Measurements from ENCODE around the gene WWOX.
A peak's percentile ranks its signal among the peaks of the same experiment; 100 is the strongest.

Gene WWOX

GRCh38 chr16:78832100-78832499, 732.6 kb downstream of the WWOX start:
- DNase-seq = no peak

GRCh38 chr16:78836802-78837491, 737.5 kb downstream of the WWOX start:
- DNase-seq = no peak

- no peak for DNase-seq
Measured at GRCh38 chr16:78837706-78838105, 738.3 kb downstream of the WWOX start.

- no peak for DNase-seq
Measured at GRCh38 chr16:78838276-78838675, 738.8 kb downstream of the WWOX start.

- DNase-seq = no peak
Measured at GRCh38 chr16:78842950-78843349, 743.5 kb downstream of the WWOX start.

- no peak for DNase-seq
Measured at GRCh38 chr16:78843978-78844377, 744.5 kb downstream of the WWOX start.

- no peak for DNase-seq
Measured at GRCh38 chr16:78844682-78845081, 745.2 kb downstream of the WWOX start.

- no peak for DNase-seq
Measured at GRCh38 chr16:78851266-78851665, 751.8 kb downstream of the WWOX start.

- no peak for DNase-seq
Measured at GRCh38 chr16:78852081-78852635, 752.7 kb downstream of the WWOX start.

GRCh38 chr16:78862022-78862421, 762.6 kb downstream of the WWOX start:
- no peak for DNase-seq

GRCh38 chr16:78866521-78866920, 767.1 kb downstream of the WWOX start:
- no peak for DNase-seq

- no peak for DNase-seq
Measured at GRCh38 chr16:78869492-78869891, 770.0 kb downstream of the WWOX start.

- no peak for DNase-seq
Measured at GRCh38 chr16:78871241-78871640, 771.8 kb downstream of the WWOX start.

GRCh38 chr16:78876671-78877070, 777.2 kb downstream of the WWOX start:
- no peak for DNase-seq

GRCh38 chr16:78877114-78877655, 777.7 kb downstream of the WWOX start:
- DNase-seq = no peak

- no peak for DNase-seq
Measured at GRCh38 chr16:78878570-78878969, 779.1 kb downstream of the WWOX start.

GRCh38 chr16:78879011-78879410, 779.6 kb downstream of the WWOX start:
- no peak for DNase-seq

- no peak for DNase-seq
Measured at GRCh38 chr16:78882150-78882549, 782.7 kb downstream of the WWOX start.

- peak in 1 of 2 experiments; percentile 47 for DNase-seq
Measured at GRCh38 chr16:78882751-78883150, 783.3 kb downstream of the WWOX start.

- DNase-seq = no peak
Measured at GRCh38 chr16:78884204-78884603, 784.8 kb downstream of the WWOX start.

GRCh38 chr16:78889346-78889745, 789.9 kb downstream of the WWOX start:
- no peak for DNase-seq

GRCh38 chr16:78890373-78890895, 791.0 kb downstream of the WWOX start:
- DNase-seq = no peak

GRCh38 chr16:78892951-78893733, 793.7 kb downstream of the WWOX start:
- peak in 1 of 2 experiments; percentile 47 for DNase-seq

- peak; percentile 47 to 51 for DNase-seq
Measured at GRCh38 chr16:78894886-78895285, 795.4 kb downstream of the WWOX start.
